ENCODE data around the gene MGMT.

MGMT gene

GRCh38 chr10:129771576-129771975, 304.5 kb downstream of the MGMT start:
- no peaks in the 10 kb centered on the region for H3K9me3 ChIP-seq (ENCODE audit: insufficient read depth, low read length)
- TF ChIP-seq SUZ12 (IDR thresholded peaks at IDR 0.05; ENCODE audit: extremely low read depth, insufficient read depth, insufficient read length) (no peak), ZNF274 (IDR thresholded peaks at IDR 0.05; ENCODE audit: low read depth, low read length) (no peak), YY1 (IDR thresholded peaks at IDR 0.05; ENCODE audit: insufficient read depth, insufficient read length) (no peak)
- no peak overlapping the region for H3K4me3 ChIP-seq (ENCODE audit: insufficient read length, low read depth)
- peaks cover 7% of the 10 kb centered on the region for H3K4me1 ChIP-seq (ENCODE audit: insufficient read depth, insufficient read length)
- no peaks in the 10 kb centered on the region for H3K36me3 ChIP-seq (ENCODE audit: insufficient read depth, insufficient read length, low read length)
- no peak for DNase-seq (ENCODE audit: low read depth, low spot score)
- no peaks in the 10 kb centered on the region for H3K27me3 ChIP-seq (ENCODE audit: insufficient read depth, insufficient read length)
- no peak overlapping the region for H3K9ac ChIP-seq (ENCODE audit: insufficient read length, low read depth)

GRCh38 chr10:129771991-129772431, 305.0 kb downstream of the MGMT start:
- no peaks in the 10 kb centered on the region for H3K36me3 ChIP-seq (ENCODE audit: insufficient read depth, insufficient read length, low read length)
- H3K9me3 ChIP-seq (ENCODE audit: insufficient read depth, low read length), result no peaks in the 10 kb centered on the region
- no peak for DNase-seq (ENCODE audit: low read depth, low spot score)
- H3K9ac ChIP-seq (ENCODE audit: insufficient read length, low read depth), result no peak overlapping the region
- no peak for TF ChIP-seq SUZ12 (IDR thresholded peaks at IDR 0.05; ENCODE audit: extremely low read depth, insufficient read depth, insufficient read length)
- no peak for TF ChIP-seq YY1 (IDR thresholded peaks at IDR 0.05; ENCODE audit: insufficient read depth, insufficient read length)
- TF ChIP-seq ZNF274 (IDR thresholded peaks at IDR 0.05; ENCODE audit: low read depth, low read length), result no peak
- peaks cover 7% of the 10 kb centered on the region for H3K4me1 ChIP-seq (ENCODE audit: insufficient read depth, insufficient read length)
- no peak overlapping the region for H3K4me3 ChIP-seq (ENCODE audit: insufficient read length, low read depth)
- no peaks in the 10 kb centered on the region for H3K27me3 ChIP-seq (ENCODE audit: insufficient read depth, insufficient read length)

GRCh38 chr10:129772468-129773358, 305.7 kb downstream of the MGMT start:
- H3K4me1 ChIP-seq (ENCODE audit: insufficient read depth, insufficient read length), result peaks cover 7% of the 10 kb centered on the region
- no peak overlapping the region for H3K4me3 ChIP-seq (ENCODE audit: insufficient read length, low read depth)
- H3K36me3 ChIP-seq (ENCODE audit: insufficient read depth, insufficient read length, low read length), result no peaks in the 10 kb centered on the region
- H3K27me3 ChIP-seq (ENCODE audit: insufficient read depth, insufficient read length), result no peaks in the 10 kb centered on the region
- DNase-seq (ENCODE audit: low read depth, low spot score), result no peak
- no peak overlapping the region for H3K9ac ChIP-seq (ENCODE audit: insufficient read length, low read depth)
- no peak for TF ChIP-seq YY1 (IDR thresholded peaks at IDR 0.05; ENCODE audit: insufficient read depth, insufficient read length)
- TF ChIP-seq SUZ12 (IDR thresholded peaks at IDR 0.05; ENCODE audit: extremely low read depth, insufficient read depth, insufficient read length), result no peak
- no peak for TF ChIP-seq ZNF274 (IDR thresholded peaks at IDR 0.05; ENCODE audit: low read depth, low read length)
- no peaks in the 10 kb centered on the region for H3K9me3 ChIP-seq (ENCODE audit: insufficient read depth, low read length)

- no peak for DNase-seq (ENCODE audit: low read depth, low spot score)
- no peak for TF ChIP-seq SUZ12 (IDR thresholded peaks at IDR 0.05; ENCODE audit: extremely low read depth, insufficient read depth, insufficient read length)
- TF ChIP-seq YY1 (IDR thresholded peaks at IDR 0.05; ENCODE audit: insufficient read depth, insufficient read length), result no peak
- TF ChIP-seq ZNF274 (IDR thresholded peaks at IDR 0.05; ENCODE audit: low read depth, low read length), result no peak
- no peaks in the 10 kb centered on the region for H3K27me3 ChIP-seq (ENCODE audit: insufficient read depth, insufficient read length)
- no peak overlapping the region for H3K9ac ChIP-seq (ENCODE audit: insufficient read length, low read depth)
- H3K4me3 ChIP-seq (ENCODE audit: insufficient read length, low read depth), result no peak overlapping the region
- no peaks in the 10 kb centered on the region for H3K36me3 ChIP-seq (ENCODE audit: insufficient read depth, insufficient read length, low read length)
- H3K9me3 ChIP-seq (ENCODE audit: insufficient read depth, low read length), result no peaks in the 10 kb centered on the region
- peaks cover 7% of the 10 kb centered on the region for H3K4me1 ChIP-seq (ENCODE audit: insufficient read depth, insufficient read length)
Observed at GRCh38 chr10:129773359-129773990, 306.4 kb downstream of the MGMT start.

GRCh38 chr10:129774082-129774735, 307.2 kb downstream of the MGMT start:
- no peaks in the 10 kb centered on the region for H3K27me3 ChIP-seq (ENCODE audit: insufficient read depth, insufficient read length)
- H3K9ac ChIP-seq (ENCODE audit: insufficient read length, low read depth), result no peak overlapping the region
- TF ChIP-seq YY1 (IDR thresholded peaks at IDR 0.05; ENCODE audit: insufficient read depth, insufficient read length) (no peak), ZNF274 (IDR thresholded peaks at IDR 0.05; ENCODE audit: low read depth, low read length) (no peak), SUZ12 (IDR thresholded peaks at IDR 0.05; ENCODE audit: extremely low read depth, insufficient read depth, insufficient read length) (no peak)
- H3K9me3 ChIP-seq (ENCODE audit: insufficient read depth, low read length), result no peaks in the 10 kb centered on the region
- DNase-seq (ENCODE audit: low read depth, low spot score), result no peak
- no peaks in the 10 kb centered on the region for H3K36me3 ChIP-seq (ENCODE audit: insufficient read depth, insufficient read length, low read length)
- H3K4me1 ChIP-seq (ENCODE audit: insufficient read depth, insufficient read length), result peaks cover 7% of the 10 kb centered on the region
- no peak overlapping the region for H3K4me3 ChIP-seq (ENCODE audit: insufficient read length, low read depth)

- TF ChIP-seq YY1 (IDR thresholded peaks at IDR 0.05; ENCODE audit: insufficient read depth, insufficient read length) (no peak), SUZ12 (IDR thresholded peaks at IDR 0.05; ENCODE audit: extremely low read depth, insufficient read depth, insufficient read length) (no peak), ZNF274 (IDR thresholded peaks at IDR 0.05; ENCODE audit: low read depth, low read length) (no peak)
- no peak for DNase-seq (ENCODE audit: low read depth, low spot score)
- Histone ChIP-seq H3K9me3 (ENCODE audit: insufficient read depth, low read length) (no peaks in the 10 kb centered on the region), H3K4me3 (ENCODE audit: insufficient read length, low read depth) (no peak overlapping the region), H3K9ac (ENCODE audit: insufficient read length, low read depth) (no peak overlapping the region), H3K36me3 (ENCODE audit: insufficient read depth, insufficient read length, low read length) (no peaks in the 10 kb centered on the region), H3K4me1 (ENCODE audit: insufficient read depth, insufficient read length) (peaks cover 7% of the 10 kb centered on the region), H3K27me3 (ENCODE audit: insufficient read depth, insufficient read length) (no peaks in the 10 kb centered on the region)
Observed at GRCh38 chr10:129774736-129775401, 307.8 kb downstream of the MGMT start.
